GM10266 (cell line): ENCODE data around the gene ME1.

Experiments used
- DNase-seq: peaks from one replicate; pipeline ENCODE4 v3.0.0; 2012; ENCODE audit errors: extremely low spot score
- TF ChIP-seq, protein P1 (sequence below): IDR thresholded peaks from 2 replicates; pipeline ENCODE4 v1.5.1; 2012; ENCODE audit warnings: mild to moderate bottlenecking, low read depth; ENCODE audit not compliant: control insufficient read depth, insufficient read depth; ENCODE audit errors: missing control alignments

Gene ME1

DNA sequence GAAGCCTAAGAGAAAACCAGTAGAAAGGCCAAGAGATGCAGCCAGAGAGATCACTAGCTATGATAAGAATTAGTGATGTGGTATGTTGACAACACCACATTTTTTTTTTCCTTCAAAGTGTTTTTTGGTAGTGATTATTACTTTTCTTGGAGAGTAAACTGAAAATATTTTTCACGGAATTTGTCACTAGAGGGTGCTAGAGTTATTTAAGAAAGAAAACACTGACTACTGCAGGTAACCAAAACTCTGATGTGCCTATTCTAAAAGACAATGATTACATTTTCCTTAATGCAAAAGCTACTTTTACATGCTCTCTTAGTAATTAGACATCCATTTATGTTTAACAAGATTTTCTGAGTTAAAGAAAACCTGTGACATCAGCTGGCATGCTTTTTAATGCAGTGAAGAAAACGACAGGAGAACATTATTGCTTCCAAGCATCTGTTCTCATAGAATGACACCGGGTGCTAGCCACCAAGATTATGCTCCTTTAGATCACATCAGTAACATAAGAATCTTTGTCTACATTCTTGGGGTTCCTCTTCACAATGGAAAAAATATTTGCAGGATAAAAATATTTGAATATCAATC, 208.9 kb downstream of the ME1 start:
- TF ChIP-seq, protein P1, sequence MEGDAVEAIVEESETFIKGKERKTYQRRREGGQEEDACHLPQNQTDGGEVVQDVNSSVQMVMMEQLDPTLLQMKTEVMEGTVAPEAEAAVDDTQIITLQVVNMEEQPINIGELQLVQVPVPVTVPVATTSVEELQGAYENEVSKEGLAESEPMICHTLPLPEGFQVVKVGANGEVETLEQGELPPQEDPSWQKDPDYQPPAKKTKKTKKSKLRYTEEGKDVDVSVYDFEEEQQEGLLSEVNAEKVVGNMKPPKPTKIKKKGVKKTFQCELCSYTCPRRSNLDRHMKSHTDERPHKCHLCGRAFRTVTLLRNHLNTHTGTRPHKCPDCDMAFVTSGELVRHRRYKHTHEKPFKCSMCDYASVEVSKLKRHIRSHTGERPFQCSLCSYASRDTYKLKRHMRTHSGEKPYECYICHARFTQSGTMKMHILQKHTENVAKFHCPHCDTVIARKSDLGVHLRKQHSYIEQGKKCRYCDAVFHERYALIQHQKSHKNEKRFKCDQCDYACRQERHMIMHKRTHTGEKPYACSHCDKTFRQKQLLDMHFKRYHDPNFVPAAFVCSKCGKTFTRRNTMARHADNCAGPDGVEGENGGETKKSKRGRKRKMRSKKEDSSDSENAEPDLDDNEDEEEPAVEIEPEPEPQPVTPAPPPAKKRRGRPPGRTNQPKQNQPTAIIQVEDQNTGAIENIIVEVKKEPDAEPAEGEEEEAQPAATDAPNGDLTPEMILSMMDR = peak; percentile 47
- DNase-seq = peak; percentile 19

DNA sequence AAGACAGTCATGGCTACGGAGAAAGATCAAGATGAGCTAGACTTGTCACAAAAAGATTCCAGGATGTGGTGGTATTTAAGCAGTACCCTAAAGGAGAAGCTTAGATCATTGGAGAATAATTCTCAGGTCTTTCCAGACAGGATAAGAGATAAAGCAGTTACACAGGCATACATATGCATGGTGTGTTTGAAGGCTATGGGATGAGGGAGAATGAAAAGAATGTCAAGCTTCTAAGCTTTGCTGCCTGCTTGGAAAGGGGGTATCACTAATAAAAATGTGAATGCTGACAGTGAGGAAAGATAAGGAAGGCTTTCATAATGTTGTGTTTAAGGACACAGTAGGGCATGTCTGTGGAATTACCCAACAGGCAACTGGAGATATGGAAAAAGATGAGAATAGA, 209.6 kb downstream of the ME1 start:
- no peak for DNase-seq
- TF ChIP-seq, protein P1 = no peak

DNA sequence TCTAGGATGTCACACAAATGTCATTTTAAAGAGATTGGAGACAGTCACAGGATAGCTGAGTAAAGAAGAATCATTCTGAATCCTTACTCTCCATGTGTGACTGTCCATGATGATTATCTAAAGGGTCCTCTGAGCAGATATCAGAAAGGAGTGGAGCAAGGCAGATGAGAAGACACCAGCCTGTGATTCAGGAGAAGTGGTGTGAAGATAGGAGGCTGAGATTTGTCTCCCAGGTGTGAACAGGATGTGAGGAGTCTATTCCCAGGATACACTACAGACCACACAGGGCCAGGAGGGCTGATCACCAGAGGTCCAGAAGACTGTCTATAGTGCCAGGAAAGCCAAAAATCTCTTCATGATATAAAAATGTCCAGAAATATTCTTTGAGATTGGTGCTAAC, 210.7 kb downstream of the ME1 start:
- TF ChIP-seq, protein P1 = no peak
- no peak for DNase-seq

DNA sequence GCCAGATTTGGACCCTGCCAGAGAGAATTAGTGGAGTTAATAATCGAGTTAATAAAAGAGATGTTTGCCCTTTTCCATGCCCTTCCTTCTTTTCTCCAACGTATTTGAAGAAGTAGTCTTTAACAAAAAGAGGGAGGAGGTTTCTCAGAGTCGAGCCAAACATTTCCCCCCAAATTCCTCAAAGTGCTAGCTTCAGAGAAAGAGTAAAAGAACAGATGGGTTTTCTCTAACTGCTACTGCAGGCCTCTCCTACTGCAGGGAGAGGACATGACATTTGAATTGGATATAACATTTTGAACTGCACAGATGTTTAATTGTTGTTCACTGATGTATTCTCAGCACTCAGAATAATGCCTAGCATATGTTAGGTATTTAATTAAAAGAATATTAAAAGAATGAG, 212.2 kb downstream of the ME1 start:
- DNase-seq = no peak
- TF ChIP-seq, protein P1 = no peak

DNA sequence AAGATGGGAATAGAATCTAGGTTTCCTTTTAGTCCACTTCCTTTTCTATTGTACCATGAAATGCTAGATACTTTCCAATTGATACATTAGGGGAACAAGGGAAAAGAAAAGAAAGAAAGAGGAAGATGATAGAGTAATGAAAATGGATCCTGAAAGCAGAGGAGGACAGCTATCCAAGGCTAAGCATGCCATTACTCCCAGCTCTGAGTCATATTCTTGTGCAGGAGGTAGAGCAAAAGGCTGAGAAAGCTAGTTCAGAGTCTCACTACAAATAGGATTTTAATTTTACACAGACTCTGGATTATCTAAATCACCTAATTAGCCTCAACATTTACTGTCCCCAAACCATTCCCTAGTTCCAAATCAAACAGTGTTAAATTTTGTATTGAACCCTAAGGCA, 214.0 kb downstream of the ME1 start:
- DNase-seq = no peak
- TF ChIP-seq, protein P1 = no peak

DNA sequence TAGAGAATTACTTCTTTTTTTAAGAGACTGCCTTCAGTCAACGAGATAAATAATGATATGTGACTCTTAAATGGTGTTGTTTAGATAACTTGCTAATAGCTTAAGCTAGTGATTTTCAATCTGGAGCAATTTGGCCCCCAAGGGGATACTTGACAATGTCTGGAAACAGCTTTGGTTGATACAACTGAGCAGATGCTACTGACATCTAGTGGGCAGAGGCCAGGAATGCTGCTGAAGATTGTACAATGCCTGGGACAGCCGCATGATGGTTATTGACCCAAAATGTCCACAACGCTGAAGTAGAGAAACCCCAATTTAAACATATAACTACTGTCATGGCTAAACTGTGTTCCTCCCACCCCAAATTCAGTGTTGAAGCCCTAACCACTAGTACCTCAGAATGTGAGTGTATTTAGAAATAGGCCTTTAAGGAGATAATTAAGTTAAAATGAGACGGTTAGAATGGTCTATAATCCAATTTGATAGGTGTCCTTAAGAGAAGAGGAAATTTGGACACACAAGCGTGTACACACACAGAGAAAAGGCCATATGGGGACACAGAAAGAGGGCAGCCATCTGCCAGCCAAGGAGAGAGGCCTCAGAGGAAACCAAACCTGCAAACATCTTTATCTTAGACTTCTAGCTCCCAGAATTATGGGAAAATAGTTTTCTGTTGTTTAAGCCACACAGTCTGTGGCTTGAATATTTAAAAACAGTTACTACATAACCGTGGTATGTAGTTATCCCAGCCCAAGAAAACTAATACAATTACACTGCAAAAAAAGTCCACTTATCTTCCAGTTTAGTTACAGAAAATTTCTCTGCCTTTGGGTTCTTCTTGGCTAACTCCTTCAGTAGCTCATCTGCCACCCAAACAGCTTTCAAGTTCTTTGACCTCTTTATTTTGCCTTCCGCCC, 215.5 kb downstream of the ME1 start:
- DNase-seq = peak; percentile 41
- TF ChIP-seq, protein P1 = peak; percentile 91

DNA sequence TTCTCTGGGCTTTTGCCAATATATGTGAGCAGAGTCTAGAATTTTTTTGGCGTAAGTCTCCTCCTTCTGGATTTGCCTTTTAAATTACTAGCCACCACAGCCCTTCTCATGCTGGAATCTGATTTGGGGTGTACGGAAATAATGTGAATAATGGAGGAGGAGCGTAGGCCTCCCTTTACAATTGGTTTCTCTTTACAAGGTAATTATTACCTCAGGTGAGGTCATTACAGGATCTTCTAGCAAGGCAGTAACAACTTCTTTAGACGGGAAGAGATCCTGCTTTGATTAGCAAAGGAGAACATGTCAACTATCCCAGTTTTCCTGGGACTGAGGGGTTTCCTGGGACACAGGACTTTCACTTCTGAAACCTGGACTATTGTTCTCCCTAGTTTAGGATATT, 228.8 kb downstream of the ME1 start:
- TF ChIP-seq, protein P1 = no peak
- DNase-seq = no peak
